Activated gamma-delta T cell (primary cell): ENCODE data around the gene TIMM13.
"Not testable (repeated sequence)": the region's sequence is repeated elsewhere in the genome, so short reads cannot be mapped to it uniquely, and the experiment has no call there.

Experiments
- DNase-seq: peaks from one replicate; lab custom pipeline; 2025; lab: John Stamatoyannopoulos, UW
- total RNA-seq, 2 donors: gene quantifications; one replicate each; lab custom pipeline; 2026; lab: John Stamatoyannopoulos, UW

The TIMM13 gene
- total RNA-seq, result 15.6 to 19.6 reads per million in 2 donors

DNA sequence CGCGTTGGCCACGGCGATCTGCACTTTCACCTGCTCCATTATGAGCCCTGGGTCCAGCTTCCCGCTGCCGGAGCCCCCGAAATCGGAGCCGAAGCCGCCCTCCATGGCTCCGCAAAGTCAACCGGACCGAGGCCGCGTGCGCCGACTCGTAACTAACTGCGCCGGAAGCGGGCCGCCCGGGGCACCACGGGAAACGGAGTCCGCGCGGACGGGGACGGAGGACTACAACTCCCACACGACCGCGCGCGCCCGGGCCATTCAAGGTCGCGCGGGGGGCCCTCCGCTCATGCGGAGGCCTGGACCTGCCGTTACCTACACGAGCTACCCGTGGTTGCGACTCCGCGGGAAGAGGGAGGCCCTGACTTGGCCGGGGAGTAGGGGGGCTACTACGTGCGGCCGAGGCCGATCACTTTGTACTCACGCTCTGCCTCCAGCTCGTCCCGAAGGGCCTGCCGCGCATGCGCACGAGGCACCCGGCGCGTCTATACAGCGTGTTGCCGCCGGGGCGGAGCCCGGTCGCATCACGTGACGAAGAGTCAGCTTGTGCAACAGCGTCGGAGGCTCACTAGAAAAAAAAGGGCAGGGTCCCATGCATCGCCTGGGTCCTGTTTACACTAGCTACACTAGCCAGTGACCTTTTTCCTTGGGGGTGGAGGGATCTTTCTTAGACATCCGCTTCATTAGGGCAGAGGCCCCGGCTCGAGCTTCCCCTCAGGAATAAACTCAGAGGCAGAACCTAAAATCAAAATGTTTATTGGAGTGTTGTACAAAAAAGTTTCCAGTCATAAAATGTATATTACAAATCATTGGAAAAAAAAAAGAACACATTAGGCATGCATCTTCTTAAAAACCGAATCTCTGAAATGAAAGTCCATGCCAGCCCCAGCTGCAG, at the start of gene TIMM13:
TIMM13 (minus strand) TSS at position 158 of the 892 bp plus-strand sequence; CDS start at position 105, 53 bp downstream.
- peak; percentile 94 for DNase-seq

DNA sequence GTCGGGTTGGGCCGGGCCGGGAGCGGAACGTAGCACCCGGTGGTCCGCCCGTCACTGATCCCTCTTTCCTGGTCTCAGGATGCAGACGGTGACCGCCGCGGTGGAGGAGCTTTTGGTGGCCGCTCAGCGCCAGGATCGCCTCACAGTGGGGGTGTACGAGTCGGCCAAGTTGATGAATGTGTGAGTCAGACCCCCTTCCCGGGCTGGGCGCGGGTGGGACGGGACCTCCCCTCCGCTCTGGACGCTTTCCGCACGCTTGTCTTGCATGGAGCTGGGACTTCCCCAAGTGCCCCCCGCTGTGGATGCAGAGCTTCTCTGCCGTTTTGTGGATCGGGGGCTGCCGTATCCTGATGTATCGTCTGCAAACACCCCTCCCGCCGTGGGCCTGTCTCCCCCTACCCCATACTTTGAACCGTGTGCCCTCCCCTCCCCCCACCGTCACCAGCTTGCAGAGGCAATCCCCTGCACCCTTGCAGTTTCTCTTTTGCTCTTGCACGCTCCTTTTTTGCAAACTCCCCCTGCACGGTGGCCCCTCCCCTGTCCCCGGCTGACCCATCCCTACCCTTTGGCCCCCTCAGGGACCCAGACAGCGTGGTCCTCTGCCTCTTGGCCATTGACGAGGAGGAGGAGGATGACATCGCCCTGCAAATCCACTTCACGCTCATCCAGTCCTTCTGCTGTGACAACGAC, 49.2 kb upstream of the TIMM13 start:
- peak; percentile 50 for DNase-seq

DNA sequence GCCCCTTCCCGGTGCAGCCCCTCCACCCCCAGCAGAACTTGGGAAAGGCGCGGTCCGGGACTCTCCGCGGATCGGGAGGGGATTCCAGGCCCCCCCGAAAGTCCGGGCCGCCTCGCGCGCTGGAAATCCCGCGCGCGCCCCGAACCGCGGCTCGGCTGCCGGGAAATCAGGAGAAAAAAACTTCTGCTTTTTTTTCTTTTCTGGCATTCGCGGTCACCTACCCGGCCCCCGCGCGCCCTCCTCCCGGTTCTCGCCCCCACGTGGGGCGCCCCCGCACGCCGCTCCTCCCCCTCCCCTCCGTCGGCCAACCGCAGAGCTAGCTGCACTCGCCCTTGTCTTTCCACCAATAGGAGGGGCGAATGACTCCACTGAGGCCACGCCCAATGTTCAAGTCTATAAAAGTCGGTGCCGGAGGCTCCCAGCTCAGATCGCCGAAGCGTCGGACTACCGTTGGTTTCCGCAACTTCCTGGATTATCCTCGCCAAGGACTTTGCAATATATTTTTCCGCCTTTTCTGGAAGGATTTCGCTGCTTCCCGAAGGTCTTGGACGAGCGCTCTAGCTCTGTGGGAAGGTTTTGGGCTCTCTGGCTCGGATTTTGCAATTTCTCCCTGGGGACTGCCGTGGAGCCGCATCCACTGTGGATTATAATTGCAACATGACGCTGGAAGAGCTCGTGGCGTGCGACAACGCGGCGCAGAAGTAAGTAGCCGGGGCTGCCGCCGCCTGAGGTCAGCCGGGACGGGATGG, 48.5 kb upstream of the TIMM13 start, which contains the start of gene GADD45B:
GADD45B (plus strand) TSS at position 426 of the 749 bp plus-strand sequence; CDS start at position 658, 232 bp downstream.
- peak; percentile 86 for DNase-seq

DNA sequence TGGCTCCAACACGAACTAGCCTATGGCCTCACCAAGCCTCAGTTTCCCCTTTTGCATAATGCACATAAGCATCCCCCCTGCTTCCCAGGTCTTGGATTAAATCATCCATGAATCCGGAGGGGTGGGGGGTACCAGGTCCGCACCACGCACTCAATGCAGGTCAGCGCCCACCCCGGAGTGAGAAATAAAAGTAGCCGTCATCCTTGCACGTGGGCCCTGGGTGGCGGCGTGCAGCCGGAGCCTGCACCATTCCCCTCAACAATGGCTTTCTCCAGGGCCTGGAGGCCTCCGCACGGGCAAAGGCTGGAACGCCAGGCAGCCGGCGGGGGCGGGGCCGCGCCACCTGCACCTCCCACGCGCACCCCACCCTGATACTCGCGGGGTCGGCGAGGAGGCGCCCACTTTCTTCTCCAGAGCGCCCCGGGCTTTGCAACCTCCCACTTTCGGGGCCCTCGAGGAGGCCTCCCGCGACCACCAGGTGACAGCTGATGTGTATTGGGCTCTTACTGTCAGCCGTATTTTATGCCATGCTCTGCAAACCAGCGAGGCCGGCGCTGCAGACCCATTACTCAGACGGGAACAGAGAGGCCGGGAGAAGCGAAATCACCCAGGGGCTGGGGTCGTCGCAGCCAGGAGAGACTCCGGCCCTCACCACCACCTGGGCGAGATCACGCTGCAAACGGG, 47.8 kb upstream of the TIMM13 start:
- no peak for DNase-seq

DNA sequence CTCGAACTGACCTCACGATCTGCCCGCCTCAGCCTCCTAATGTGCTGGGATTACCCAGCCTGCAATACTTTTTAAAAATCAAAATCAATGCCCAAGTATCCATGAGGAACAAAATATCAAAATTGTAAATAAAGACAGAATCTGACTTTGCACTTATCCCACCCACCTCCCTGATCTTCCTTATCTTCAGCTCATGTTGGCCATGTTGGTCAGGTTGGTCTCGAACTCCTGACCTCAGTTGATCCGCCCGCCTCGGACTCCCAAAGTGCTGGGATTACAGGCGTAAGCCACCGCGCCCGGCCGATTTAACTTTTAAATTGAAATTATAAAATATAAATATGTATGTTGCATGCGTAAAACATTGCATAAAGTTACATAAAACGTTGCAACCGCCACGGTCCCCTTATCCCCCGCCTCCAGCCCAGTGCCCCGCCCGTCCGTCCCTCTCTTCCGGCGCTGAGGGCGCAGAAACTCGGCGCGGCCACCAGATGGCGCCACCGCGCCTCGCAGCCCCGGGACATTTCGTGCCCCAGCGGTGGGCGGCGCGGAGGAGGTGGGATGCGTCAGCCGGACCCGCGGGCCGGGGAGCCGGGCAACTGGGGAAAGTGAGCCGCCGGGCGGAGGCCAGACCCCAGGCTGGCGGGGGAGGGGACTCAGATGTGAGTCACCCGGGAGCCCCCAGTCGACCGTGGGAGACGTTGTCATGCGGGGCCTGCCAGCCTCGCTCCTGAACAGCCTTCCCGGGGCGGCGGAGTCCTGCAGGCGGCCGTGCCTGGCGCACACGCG, 47.0 kb upstream of the TIMM13 start:
- peak; percentile 85 for DNase-seq

DNA sequence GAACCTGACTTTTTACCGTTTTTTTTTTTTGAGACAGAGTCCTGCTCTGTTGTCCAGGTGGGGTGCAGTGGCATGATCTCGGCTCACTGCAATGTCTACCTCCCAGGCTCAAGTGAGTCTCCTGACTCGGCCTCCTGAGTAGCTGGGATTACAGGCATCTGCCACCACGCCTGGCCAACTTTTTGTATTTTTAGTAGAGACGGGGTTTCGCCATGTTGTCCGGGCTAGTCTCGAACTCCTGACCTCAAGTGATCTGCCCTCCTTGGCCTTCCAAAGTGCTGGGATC, 42.5 kb upstream of the TIMM13 start:
- DNase-seq, result not testable (repeated sequence)

DNA sequence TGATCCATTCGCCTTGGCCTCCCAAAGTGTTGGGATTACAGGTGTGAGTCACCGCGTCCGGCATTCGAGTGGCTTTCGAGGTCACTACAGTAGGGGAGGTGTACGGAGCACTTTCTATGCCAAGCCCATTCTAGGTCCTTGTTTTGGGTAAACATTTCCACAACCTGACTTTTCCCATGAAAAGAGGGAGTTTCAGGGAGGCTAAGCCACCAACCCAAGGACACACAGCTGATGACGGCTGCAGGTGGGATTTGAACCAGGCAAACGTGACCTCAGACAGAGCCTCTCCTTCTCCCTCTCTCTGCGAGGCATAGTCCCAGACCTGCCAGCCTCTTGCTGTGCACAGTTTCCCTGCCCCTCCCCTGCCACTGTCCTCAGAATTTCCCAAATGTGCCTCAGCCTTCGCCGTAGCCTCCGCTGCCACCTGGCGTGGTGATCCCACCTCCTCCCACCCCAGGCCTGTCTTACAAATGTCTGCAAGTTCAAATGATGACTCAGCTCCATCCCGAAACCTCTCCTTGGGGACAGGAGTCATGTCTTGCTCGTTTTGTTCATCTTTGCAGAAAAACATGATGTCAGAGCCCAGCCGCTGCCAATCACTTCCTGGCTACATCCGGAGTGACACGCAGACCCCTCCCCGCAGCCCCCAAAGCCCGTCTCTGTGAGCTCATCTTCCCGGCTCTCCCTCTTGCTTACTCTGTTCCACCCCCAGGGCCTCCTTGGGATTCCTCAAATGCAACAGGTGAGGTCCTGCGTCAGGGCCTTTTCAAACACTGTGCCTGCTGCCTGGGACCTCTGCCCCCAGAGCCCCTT, 41.9 kb upstream of the TIMM13 start:
- DNase-seq, result no peak

DNA sequence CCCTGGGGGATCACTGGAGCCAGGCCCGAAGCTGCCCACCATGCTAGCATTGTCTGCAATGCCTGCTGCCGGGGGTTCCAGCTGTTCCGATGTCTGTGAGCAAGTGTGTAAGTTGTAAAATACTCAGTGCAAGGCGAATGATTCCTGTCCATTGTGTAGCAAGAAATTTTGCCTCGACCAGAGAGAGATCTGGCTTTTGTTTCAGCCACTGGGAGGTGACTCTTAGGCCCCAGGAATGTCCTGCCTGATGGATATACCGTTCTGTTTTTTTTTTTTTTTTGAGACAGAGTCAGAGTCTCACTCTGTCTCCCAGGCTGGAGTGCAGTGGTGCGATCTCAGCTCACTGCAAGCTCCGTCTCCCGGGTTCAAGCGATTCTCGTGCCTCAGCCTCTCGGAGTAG, 41.2 kb upstream of the TIMM13 start:
- no peak for DNase-seq

DNA sequence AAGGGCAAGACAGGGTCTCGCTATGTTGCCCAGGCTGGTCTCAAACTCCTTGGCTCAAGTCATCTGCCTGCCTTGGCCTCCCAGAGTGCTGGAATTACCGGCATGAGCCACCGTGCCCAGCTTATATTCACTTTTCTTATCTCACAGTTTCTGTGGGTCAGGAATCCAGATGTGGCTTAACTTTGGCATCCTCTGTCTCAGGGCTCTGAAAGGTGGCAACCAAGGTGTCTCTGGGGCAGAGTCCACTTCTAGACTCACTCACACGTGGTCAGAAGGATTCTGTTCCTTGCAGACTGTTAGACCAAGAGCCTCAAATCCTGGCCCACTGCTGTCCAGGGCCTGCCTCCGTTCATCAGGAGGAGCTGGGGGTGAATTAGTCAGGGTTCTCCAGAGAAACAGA, 37.0 kb upstream of the TIMM13 start:
- no peak for DNase-seq

DNA sequence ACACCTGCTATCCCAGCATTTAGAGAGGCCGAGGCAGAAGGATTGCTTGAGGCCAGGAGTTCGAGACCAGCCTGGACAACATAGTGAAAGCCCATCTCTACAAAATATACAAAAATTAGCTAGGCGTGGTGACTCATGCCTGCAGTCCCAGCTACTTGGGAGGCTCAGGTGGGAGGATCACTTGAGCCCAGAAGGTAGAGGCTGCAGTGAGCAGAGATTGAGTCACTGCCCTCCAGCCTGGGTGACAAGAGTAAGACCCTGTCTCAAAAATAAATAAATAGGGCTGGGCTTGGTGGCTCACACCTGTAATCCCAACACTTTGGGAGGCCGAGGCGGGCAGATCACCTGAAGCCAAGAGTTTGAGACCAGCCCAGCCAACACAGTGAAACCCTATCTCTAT, 36.3 kb upstream of the TIMM13 start:
- not testable (repeated sequence) for DNase-seq

DNA sequence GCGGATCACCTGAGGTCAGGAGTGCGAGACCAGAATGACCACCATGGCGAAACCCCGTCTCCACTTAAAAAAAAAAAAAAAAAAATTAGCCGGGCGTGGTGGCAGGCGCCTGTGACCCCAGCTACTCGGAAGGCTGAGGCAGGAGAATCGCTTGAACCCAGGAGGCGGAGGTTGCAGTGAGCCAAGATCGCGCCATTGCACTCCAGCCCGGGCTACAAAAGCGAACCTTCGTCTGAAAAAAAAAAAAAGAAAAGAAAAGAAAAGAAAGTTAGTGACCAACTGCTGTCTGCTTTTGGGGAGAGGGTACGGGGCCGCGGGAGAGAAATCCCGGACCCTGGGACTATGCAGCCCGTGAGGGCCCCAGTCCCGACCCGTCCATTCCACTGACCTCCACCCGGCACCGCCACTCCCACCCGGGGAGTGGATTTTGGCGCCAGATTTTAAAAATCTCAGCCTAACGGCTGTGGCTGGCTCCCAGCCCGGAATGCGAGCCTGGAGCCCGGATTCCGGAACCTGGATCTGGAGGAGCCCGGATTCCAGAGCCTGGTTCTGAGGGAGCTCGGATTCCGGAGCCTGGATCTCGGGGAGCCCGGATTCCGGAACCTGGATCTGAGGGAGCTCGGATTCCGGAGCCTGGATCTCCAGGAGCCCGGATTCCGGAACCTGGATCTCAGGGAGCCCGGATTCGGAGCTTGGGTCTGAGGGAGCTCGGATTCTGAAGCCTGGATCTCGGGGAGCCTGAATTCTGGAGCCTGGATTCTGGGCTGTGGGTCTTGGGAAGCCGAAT, 35.4 kb upstream of the TIMM13 start:
- no peak for DNase-seq

DNA sequence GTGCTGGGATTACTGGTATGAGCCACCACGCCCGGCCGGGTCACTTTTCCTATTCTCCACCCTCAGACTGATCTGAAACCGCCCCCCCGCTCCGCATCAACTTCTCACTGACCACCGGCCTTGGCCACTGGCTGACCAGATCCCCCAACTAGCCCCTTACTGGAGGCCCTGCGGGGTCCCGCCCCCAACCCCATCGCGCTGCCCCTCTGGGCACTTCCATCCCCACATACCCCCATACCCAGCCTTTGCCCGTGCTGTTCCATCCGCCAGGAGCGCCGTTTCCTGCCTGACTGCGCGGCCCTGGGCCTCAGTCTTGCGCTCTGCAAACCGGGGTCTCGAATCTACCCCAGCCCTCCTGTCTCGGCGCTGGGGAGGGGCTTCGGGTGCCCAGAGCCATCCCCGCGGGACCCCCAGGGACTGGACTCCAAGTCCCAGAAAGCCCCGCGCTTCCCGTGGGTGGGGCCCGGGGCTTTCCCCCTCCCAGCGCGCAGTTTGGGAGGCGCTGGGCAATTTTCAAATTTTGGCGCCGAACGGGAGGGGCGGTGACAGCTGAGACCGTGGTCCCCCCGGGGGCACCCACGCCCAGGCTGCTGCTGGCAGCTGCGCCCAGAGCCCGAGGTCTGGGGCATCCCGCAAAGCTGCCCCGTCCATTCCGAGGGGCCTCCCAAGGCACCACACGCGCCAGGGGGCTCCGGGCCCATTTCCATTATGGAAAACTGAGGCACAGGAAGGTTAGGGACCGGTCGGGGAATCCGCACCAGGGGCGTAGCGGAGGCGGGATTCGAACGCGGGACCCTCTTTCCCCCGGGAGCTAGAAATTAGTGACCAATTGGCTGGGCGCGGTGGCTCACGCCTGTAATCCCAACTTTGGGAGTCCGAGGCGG, 34.6 kb upstream of the TIMM13 start:
- DNase-seq, result no peak

DNA sequence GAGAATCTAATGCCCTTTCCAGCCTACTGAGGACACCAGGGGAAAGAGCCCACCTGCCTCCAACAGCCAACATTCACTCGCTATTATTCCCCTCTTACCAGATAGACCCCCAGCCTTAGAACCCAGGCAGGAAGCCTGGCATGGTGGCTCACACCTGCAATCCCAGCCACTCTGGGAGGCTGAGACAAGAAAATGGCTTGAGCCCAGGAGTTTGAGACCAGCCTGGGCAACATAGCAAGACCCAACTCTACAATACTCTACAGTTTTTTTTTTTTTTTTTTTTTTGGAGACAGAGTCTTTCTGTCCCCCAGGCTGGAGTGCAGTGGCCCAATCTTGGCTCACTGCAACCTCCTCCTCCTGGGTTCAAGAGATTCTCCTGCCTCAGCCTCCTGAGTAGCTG, 32.9 kb upstream of the TIMM13 start:
- DNase-seq, result no peak

DNA sequence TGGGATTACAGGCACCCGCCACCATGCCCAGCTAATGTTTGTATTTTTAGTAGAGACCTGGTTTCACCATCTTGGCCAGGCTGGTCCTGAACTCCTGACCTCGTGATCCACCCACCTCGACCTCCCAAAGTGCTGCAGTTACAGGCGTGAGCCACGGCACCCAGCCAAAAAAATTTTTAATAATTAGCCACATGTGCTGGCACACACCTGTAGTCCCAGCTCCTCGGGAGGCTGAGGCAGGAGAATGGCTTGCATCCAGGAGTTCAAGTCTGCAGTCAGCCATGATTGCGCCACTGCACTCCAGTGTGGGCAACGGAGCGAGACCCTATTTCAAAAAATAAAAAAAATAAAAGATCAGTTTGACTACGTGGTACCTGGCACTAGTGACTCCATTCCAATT, 31.4 kb upstream of the TIMM13 start:
- DNase-seq, result not testable (repeated sequence)

DNA sequence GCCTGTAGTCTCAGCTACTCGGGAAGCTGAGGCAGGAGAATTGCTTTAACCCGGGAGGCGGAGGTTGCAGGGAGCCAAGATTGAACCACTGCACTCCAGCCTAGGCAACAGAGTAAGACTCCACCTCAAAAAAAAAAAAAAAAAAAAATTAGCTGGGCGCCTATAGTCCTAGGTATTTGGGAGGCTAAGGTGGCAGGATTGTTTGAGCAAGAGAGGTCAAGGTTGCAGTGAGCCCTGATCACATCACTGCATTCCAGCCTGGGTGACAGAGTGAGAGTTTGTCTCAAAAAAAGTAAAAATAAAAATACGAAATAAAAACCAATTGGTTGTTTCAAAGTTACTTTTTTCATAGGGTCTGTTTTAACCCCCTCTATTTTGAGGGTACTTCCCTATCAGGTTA, 30.7 kb upstream of the TIMM13 start:
- DNase-seq, result no peak

DNA sequence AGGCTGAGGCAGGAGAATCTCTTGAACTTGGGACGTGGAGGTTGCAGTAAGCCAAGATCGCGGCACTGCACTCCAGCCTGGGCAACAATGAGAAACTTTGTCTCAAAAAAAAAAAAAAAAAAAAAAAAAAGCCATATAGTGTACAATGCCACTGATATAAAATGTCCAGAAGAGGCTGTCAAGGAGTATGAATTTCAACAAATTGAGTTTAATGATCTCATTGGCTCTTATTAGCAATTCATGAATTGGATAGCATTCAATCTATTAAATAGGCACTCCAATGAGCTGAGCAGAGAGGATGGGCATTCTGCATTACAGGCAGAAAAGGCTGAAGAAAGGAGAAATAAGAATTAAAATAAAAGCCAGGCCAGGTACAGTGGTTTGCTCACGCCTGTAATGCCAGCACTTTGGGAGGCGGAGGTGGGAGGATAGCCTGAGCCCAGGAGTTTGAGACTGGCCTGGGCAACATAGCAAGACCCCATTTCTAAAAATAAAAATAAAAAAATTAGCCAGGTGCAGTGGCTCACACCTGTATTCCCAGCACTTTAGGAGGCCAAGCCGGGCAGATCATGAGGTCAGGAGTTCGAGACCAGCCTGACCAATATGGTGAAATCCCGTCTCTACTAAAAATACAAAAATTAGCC, 30.1 kb upstream of the TIMM13 start:
- no peak for DNase-seq

DNA sequence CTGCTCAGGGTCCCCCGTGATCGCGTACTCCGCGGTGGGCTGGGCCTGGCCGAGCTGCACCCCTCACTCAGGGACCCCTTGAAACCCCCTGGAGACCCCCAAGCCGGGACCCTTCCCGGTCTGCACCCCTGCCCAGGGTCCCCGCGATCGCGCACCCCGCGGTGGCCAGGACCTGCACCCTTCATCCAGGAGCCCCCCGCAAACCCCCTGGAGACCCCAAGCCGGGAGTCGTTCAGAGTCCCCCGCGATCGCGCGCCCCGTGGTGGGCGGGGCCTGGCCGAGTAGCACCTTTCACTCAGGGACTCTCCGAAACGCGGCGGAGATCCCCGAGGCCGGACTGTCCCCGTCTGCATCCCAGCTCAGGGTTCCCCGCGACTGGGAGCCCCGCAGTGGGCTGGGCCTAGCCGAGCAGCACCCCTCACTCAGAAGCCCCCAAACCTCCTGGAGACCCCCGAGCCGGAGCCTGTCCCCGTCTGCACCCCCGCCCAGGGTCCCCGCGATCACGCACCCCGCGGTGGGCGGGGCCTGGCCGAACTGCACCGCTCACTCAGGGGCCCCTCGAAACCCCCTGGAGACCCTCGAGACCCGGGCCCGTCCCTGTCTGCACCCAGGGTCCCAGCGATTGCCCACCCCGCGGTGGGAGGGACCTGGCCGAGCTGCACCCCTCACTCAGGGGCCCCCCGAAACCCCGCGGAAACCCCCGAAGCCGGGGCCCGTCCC, 28.6 kb upstream of the TIMM13 start:
- DNase-seq, result peak; percentile 58
